Thyroid gland (tissue), 4 donors: ENCODE results near the gene PLD2. TPM values are rescaled to one million over a fixed set of nuclear protein-coding genes. Genes with fewer than 3 reads are reported as not detected.
"Not testable (repeated sequence)": the region's sequence is repeated elsewhere in the genome, so short reads cannot be mapped to it uniquely, and the experiment has no call there.

ENCODE experiments used
- DNase-seq, 2 donors: peaks; one replicate each; pipeline ENCODE4 v3.0.0-alpha.2; 2019
- H3K27ac ChIP-seq, 3 donors: fragments of 200-600 bp; sonication (generic); 1 replicate in 2 of 3; 2 replicates in 1 of 3; pipeline ENCODE4 v1.5.1; 2016 to 2019; ENCODE audit warnings: mild to moderate bottlenecking in 1 of 3, moderate library complexity in 1 of 3
- H3K27me3 ChIP-seq: fragments of 200-600 bp; sonication (generic); one replicate; pipeline ENCODE4 v1.5.1; 2019
- H3K36me3 ChIP-seq, 2 donors: fragments of 200-600 bp; sonication (generic); one replicate each; pipeline ENCODE4 v1.5.1; 2016 to 2019
- H3K4me1 ChIP-seq, 2 donors: fragments of 200-600 bp; sonication (generic); one replicate each; pipeline ENCODE4 v1.5.1; 2017 to 2019
- H3K4me3 ChIP-seq, 3 donors: fragments of 200-600 bp; sonication (generic); replicated peaks in 1 of 3; 1 replicate in 2 of 3; 2 replicates in 1 of 3; pipeline ENCODE4 v1.5.1; 2016; ENCODE audit warnings: mild to moderate bottlenecking in 1 of 3
- H3K9me3 ChIP-seq: fragments of 200-600 bp; sonication (generic); one replicate; pipeline ENCODE4 v1.5.1; 2017
- POLR2A ChIP-seq, 2 donors: fragments of 450-650 bp; IDR thresholded peaks; one replicate each; pipeline ENCODE4 v1.6.1; 2017; ENCODE audit warnings: antibody characterized with exemption in 2 of 2, mild to moderate bottlenecking in 2 of 2, moderate library complexity in 1 of 2
- WGBS, 2 donors: methylation state at CpG; one replicate each; pipeline ENCODE4 v1.1.5; 2017; 5-methylcytosine and 5-hydroxymethylcytosine counted together
- intact Hi-C: fragments of 100-400 bp; cut with DNase I; formaldehyde crosslinking; loops from one replicate; pipeline ENCODE4 v1.15.1; 2023
- total RNA-seq, 4 donors: library from RNA; depleted of rRNA; stranded (reverse); fragments of >200 nt; gene quantifications; one replicate each; pipeline ENCODE4 v1.2.3, GENCODE V29; 2016
- TF ChIP-seq, protein P1 (sequence below), 6 experiments: fragments of 200-600 bp in 3 of 6; fragments of 450-650 bp in 3 of 6; sonication (generic) in 3 of 6; IDR thresholded peaks; one replicate each; pipeline ENCODE4 v1.5.1; 2016 to 2019; ENCODE audit warnings: antibody characterized with exemption in 6 of 6, mild to moderate bottlenecking in 2 of 6, inconsistent platforms in 1 of 6, moderate library complexity in 1 of 6

Gene PLD2
- total RNA-seq, 4 donors from 2014 or later = 10.7 to 20.0 (median 16.2) TPM

DNA sequence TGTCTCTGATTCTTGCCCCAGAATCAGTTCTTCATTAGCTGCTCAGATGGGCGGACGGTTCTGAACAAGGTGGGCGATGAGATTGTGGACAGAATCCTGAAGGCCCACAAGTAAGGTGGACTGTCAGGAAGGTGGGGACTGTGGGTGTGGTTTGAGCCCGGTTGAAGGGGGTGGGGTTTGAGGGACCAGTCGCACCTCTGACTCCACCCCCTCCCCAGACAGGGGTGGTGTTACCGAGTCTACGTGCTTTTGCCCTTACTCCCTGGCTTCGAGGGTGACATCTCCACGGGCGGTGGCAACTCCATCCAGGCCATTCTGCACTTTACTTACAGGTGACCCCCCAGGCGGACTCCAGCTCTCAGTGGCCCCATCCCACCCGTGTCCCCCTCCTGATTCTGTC is 11.3 kb downstream of the PLD2 start:
- Histone ChIP-seq H3K4me1 (peaks cover 0 to 7% of the 10 kb centered on the region in 2 donors), H3K27ac (no peak overlapping the region), H3K36me3 (peaks cover 0 to 7% of the 10 kb centered on the region in 2 donors), H3K27me3 (no peaks in the 10 kb centered on the region), H3K4me3 (no peak overlapping the region), H3K9me3 (no peaks in the 10 kb centered on the region)
- TF ChIP-seq, protein P1, sequence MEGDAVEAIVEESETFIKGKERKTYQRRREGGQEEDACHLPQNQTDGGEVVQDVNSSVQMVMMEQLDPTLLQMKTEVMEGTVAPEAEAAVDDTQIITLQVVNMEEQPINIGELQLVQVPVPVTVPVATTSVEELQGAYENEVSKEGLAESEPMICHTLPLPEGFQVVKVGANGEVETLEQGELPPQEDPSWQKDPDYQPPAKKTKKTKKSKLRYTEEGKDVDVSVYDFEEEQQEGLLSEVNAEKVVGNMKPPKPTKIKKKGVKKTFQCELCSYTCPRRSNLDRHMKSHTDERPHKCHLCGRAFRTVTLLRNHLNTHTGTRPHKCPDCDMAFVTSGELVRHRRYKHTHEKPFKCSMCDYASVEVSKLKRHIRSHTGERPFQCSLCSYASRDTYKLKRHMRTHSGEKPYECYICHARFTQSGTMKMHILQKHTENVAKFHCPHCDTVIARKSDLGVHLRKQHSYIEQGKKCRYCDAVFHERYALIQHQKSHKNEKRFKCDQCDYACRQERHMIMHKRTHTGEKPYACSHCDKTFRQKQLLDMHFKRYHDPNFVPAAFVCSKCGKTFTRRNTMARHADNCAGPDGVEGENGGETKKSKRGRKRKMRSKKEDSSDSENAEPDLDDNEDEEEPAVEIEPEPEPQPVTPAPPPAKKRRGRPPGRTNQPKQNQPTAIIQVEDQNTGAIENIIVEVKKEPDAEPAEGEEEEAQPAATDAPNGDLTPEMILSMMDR (IDR thresholded peaks at IDR 0.05) = no peak
- no peak for TF ChIP-seq POLR2A (IDR thresholded peaks at IDR 0.05)
- intact Hi-C loops = no loop called here
- no peak for DNase-seq
- WGBS, 2 donors = 84 to 85% methylated on average over 12 of the region's 12 CpGs

DNA sequence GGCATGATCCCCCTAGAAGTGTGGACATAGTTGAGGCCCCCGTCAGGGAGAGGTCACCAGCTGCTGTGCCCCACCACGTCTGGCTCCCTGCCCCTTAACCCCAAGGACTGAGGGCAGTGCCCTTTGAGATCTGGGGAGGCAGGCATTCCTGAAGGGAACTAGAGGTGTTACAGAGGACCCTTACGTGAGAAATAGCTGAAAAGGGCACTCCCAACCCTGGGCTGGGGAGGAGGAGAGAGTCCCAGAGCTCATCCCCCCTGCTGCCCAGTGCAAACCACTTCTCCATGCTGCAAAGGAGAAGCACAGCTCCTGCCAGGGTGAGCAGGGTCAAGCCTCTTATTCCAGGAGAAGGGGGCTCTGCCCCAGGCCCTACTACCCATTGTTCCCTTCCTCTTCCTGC is 15.9 kb downstream of the PLD2 start:
- Histone ChIP-seq H3K4me3 (no peak overlapping the region), H3K27me3 (no peaks in the 10 kb centered on the region), H3K27ac (peak overlapping the region in 1 of 3 donors; percentile 4), H3K36me3 (no peaks in the 10 kb centered on the region), H3K4me1 (peaks cover 0 to 11% of the 10 kb centered on the region in 2 donors), H3K9me3 (no peaks in the 10 kb centered on the region)
- 47% methylated on average over 3 of the region's 3 CpGs; no CpG with 5 or more reads in 1 of the 2 donors for WGBS, 2 donors
- no peak for TF ChIP-seq POLR2A (IDR thresholded peaks at IDR 0.05)
- intact Hi-C loops = no loop called here
- peak; percentile 17 to 20 for DNase-seq

DNA sequence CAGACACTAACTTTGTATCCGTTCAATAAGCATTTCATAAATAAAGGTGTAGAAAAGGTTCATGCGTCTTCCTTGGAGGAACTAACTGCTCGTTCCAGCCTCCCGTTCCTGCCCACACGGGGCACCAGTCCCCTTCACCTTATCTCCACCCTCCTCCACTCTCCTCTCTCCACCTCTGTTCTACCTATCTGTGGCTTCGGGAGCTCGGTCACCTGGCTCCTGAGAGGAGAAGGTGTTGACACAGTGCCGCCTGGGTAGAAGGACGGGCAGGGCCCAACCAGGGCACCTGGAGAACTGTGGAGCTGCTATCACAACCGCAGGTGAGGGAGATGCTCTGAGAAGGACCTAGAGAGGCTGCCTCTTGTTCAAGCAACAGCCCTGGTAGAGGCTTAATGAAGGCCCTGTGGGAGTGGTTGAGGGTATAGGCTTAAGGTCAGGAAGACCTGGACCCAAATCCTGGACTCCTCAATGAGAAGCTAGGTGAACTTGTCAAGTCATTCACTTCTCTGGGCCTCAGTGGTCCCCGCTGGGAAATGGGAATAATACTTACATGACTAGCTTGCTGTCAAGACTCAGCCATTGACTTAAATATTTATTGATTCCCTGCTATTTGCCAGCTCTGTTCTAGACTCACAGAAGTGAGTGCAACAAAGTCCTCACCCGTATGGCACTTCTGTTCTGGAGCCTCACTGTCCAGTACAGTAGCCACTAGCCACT is 16.6 kb downstream of the PLD2 start:
- Histone ChIP-seq H3K27ac (peak overlapping the region in 1 of 3 donors; percentile 4), H3K4me3 (no peak overlapping the region), H3K36me3 (no peaks in the 10 kb centered on the region), H3K9me3 (no peaks in the 10 kb centered on the region), H3K27me3 (no peaks in the 10 kb centered on the region), H3K4me1 (peaks cover 0 to 11% of the 10 kb centered on the region in 2 donors)
- TF ChIP-seq, protein P1 (IDR thresholded peaks at IDR 0.05) = no peak
- no peak for TF ChIP-seq POLR2A (IDR thresholded peaks at IDR 0.05)
- 31 to 44% methylated on average over 12 of the region's 12 CpGs for WGBS, 2 donors
- peak; percentile 40 to 45 for DNase-seq
- intact Hi-C loops = no loop called here

DNA sequence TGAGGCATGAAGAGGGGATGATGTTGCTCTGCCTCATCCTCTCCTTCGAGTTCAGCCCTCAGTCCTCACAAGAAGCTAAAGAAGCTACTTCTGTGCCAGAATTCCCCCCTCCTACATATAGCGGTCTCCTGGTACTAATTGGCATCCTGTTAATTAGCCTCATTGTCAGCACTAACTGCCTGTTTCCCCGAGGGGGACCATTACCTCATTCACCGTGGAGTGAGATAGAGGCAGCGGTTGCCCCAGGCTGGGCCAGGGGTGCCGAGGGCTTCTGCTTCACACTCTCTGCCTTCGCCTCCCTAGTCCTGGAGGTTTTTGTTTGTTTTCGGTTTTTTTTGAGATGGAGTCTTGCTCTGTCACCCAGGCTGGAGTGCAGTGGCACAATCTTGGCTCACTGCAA is 20.4 kb downstream of the PLD2 start:
- H3K27ac ChIP-seq = no peak overlapping the region
- WGBS, 2 donors = 73 to 76% methylated on average over 8 of the region's 8 CpGs
- H3K36me3 ChIP-seq = no peaks in the 10 kb centered on the region
- no peaks in the 10 kb centered on the region for H3K9me3 ChIP-seq
- H3K27me3 ChIP-seq = no peaks in the 10 kb centered on the region
- intact Hi-C loops = no loop called here
- TF ChIP-seq POLR2A (IDR thresholded peaks at IDR 0.05) = no peak
- TF ChIP-seq, protein P1 (IDR thresholded peaks at IDR 0.05) = no peak
- H3K4me3 ChIP-seq = no peak overlapping the region
- no peak for DNase-seq
- H3K4me1 ChIP-seq = peaks cover 0 to 11% of the 10 kb centered on the region in 2 donors

DNA sequence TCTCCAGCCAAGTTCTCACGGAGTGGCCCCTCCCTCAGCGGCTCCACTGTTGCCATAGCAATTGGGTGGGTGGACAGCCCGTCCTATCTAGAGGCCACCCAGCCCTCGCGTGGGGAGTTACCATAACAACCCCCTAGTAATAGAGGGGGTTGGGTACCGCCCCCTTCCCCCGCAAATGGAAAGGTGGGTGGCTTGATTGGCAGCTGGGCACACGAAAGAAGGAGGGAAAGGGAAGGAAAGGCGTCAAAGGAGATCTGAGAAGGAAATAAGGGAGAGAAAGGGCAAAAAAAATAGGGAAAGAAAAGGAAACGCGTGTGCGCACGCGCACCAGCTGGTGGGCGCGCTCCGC is 25.9 kb downstream of the PLD2 start:
- WGBS, 2 donors = 0% methylated on average over 12 of the region's 17 CpGs
- peaks cover 12 to 24% of the 10 kb centered on the region in 2 donors for H3K4me1 ChIP-seq
- H3K36me3 ChIP-seq, intact Hi-C loops, H3K27me3 ChIP-seq, DNase-seq, H3K9me3 ChIP-seq: not testable (repeated sequence)
- H3K27ac ChIP-seq = peak overlapping the region; percentile 63 to 83 (median 69)
- H3K4me3 ChIP-seq = peak overlapping the region in 1 of 3 donors; percentile 92

DNA sequence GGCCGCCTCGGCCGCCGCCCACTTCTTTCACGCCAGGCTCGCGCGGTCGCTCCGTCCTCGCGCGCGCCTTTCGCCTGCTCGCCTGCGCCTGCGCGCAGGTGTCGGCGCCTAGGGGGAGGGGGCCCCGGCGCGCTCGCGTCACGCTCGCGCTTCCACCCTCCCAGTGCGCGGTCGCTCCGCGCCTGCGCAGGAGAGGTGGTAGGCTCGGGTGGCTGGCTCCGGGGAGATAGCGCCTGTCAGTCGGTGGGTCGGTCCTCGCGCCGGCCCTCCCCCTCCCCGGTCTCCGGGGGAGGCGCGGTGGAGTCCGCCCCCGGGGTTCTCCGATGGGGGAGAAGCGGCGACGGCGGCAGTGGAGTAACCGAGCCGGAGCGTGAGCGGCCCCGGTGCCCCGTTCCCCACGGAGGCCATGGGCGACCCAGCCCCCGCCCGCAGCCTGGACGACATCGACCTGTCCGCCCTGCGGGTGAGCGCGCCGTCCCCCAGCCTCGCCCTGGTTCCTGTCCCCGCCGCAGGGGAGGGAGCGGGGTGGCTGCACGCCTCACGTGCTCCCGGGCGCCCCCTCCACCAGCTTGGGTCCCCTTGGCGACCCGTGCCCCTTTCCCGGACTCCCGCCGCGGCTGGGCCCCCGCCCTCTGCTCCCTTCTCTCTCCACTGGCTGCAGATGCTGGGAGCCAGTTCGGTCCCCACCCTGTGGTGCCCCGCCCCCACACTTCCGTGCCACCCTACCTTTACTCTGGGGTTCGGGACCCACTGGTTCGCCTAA is 26.4 kb downstream of the PLD2 start, which contains the start of gene MINK1:
TSS of gene MINK1 (plus strand) at position 163 of the 763 bp plus-strand sequence. CDS start at position 407, 244 bp downstream.
- H3K4me3 ChIP-seq = peak within 1 kb of the TSS; percentile 49 to 95 (median 92)
- DNase-seq = peak; percentile 88 to 90
- peaks cover 12 to 24% of the 10 kb centered on the region in 2 donors for H3K4me1 ChIP-seq
- H3K27me3 ChIP-seq = no peaks in the 10 kb centered on the region
- H3K9me3 ChIP-seq = no peaks in the 10 kb centered on the region
- WGBS, 2 donors = 1% methylated on average over 27 to 42 of the region's 91 CpGs
- H3K27ac ChIP-seq = peak within 1 kb of the TSS; percentile 69 to 83 (median 69)
- intact Hi-C loops = no loop called here
- TF ChIP-seq, protein P1 (IDR thresholded peaks at IDR 0.05) = no peak
- TF ChIP-seq POLR2A (IDR thresholded peaks at IDR 0.05) = peak; percentile 50 to 86
- H3K36me3 ChIP-seq = no peaks in the 10 kb centered on the region
